Stimulated activated CD8-positive, alpha-beta memory T cell treated with anti-CD3 and anti-CD28 coated beads, Interleukin-7, amount 100 ng/mL, for 1 hour (primary cell): ENCODE data around the gene PITPNC1.
"Not testable (repeated sequence)": the region's sequence is repeated elsewhere in the genome, so short reads cannot be mapped to it uniquely, and the experiment has no call there.

Experiments
- DNase-seq, 2 donors: peaks; one replicate each; pipeline ENCODE4 v3.0.0-alpha.2; 2020; ENCODE audit warnings: low read depth in 2 of 2

The PITPNC1 gene

DNA sequence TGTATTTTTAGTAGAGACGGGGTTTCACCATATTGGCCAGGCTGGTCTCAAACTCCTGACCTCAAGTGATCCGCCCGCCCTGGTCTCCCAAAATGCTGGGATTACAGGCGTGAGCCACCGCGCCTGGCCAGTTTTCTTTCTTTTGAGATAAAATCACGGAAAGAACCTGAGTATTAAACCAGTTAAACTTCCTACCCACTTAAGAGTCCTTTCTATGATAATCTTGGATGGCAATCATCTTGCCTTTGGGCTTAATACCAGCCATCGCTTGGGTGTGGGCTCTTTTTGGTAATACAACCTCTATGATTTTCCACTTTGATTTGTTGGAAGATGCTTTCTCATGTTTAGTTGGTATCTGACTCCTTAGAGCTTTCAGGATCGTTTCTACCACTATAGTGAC lies 24.0 kb downstream of the PITPNC1 start:
- DNase-seq = no peak

GRCh38 chr17:67401598-67402504 lies 24.8 kb downstream of the PITPNC1 start:
- DNase-seq = no peak

GRCh38 chr17:67403065-67403464 lies 26.0 kb downstream of the PITPNC1 start:
- no peak for DNase-seq

DNA sequence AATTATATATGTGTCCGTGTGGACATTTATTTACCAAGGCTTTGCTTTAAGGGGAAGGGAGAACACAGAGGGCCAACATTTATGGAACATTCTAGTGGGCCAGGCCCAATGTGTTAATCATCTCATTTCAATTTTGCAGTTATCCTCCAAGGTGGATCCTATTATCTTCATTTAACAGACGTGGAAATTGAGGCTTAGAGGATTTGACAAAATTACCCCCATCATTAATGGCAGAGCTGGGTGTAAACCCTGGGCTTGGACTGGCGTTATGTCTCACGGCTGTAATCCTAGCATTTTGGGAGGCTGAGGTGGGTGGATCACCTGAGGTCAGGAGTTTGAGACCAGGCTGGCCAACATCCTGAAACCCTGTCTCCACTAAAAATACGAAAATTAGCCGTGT lies 26.4 kb downstream of the PITPNC1 start:
- DNase-seq = no peak

GRCh38 chr17:67408455-67408830 lies 31.4 kb downstream of the PITPNC1 start:
- not testable (repeated sequence) for DNase-seq

GRCh38 chr17:67411397-67411796 lies 34.3 kb downstream of the PITPNC1 start:
- no peak for DNase-seq

DNA sequence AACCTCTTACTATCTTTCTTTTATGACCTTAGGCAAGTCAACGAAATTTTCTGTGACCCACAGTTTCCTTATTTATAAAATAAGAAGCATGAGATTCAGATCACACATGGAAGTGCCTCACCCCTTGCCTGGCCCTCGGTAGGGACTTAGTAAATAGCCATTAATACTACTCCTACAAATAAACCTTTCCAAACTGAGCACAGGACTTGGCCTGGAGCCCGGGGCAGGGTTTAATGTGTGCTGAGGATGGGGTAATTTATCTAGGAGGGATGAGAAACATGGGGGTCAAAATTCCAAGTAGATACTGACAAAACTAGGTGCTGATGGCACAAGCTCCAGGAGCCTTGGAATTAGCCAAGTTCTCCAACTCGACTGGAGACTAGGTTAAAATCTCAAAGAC lies 35.0 kb downstream of the PITPNC1 start:
- no peak for DNase-seq

DNA sequence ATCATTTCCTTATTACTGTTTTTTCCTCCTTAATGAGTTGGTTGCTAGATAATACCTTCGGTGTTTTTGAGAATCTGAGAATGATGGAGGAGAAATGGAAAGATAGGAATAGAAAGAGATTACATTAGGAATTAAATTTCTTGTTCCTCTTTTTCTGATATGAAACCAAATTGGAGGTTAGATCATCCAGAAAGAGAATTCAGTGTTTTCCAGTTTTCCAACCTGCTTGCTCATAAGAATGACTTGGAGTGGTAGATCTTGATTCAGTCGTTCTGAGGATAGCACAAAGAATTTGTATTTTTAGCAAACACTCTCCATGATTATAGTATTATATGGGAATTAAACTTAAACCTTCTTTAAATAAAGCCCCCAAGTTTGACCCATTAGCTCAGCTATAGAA lies 35.9 kb downstream of the PITPNC1 start:
- no peak for DNase-seq

DNA sequence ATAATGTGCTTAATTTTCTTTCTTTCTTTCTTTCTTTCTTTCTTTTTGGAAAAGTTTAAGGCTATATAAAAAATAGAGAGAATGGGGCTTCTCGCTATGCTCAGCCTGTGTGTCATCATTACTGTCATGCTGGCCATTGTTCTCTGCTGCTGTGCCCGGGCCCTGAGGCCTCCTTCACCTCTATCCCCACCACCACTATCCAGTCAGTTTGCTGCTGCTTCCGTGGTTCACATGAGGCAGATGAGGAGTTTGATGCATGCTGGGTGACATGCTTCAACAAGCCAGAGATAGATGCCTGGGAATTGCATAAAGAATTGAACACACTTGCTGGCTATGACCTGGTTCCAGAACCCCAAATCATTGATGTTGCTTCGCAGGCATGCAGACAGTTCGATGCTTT lies 36.3 kb downstream of the PITPNC1 start:
- no peak for DNase-seq

DNA sequence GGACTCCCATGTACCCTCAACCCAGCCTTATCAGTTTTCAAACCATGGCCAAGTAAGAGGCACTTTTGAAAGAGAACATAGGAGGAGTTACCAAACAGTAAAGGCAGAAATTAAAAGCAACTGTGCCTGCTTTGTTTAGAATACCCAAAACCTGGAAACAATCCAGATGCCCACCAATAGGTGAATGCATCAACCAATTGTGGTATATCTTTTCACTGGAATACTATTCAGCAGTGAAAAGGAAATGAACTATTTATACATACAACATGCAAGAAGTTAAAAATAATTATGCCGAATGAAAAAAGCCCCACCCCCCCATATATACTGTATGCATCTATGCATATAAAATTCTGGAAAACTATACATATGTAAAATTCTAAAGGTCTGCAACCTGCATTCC lies 37.0 kb downstream of the PITPNC1 start:
- no peak for DNase-seq

- no peak for DNase-seq
These were observed 37.5 kb downstream of the PITPNC1 start for GRCh38 chr17:67414559-67414958.

DNA sequence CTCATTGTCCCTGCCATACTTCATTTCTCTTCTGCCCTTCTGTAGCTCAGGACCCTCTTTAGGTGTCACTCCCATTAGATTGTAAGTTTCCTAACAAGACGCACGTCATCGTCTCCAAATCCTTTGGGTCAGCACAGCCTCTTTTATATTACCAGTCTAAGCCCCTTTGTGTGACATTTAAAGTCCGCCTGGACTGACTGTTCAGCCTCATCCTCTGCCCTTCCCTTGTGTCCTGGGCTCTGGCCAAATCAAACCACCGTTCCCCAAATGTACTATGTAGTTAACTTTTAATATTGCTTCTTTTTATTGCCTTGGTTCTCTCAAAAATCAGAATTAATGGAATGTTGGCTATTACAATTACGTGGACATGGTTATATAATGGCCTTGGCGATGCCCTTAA lies 38.2 kb downstream of the PITPNC1 start:
- no peak for DNase-seq

DNA sequence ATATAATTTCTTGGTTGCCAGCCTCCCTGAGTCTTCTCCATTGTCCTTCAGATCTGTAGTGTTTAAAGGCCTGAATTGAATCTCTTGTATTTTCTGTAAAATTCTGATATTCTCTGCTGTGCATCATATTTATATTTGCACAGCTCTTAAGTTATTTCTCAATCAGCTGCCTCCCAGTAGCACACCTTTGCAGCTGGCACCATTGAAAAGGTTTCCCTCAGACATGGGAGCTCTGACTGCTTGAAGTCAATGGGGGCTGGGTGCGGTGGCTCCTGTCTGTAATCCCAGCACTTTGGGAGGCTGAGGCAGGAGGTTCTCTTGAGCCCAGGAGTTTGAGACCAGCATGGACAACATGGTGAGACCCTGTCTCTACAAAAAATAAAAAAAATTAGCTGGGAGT lies 40.4 kb downstream of the PITPNC1 start:
- DNase-seq = no peak

DNA sequence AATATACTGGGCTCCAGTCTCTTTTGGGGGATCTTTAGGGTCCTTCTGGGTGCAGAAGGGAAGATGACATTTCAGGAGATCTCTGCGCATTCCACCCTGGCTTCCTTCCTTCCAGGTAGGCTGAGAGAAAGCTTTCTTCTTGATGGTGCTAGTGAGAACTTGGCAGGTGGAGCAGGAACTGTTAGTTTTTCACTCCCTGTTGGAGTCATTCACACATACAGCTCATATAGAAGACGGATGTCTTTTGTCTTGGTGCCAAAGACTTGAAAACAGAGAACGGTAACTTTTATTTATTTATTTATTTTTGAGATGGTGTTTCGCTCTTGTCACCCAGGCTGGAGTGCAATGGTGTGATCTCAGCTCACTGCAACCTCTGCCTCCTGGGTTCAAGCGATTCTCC lies 43.9 kb downstream of the PITPNC1 start:
- DNase-seq = no peak

DNA sequence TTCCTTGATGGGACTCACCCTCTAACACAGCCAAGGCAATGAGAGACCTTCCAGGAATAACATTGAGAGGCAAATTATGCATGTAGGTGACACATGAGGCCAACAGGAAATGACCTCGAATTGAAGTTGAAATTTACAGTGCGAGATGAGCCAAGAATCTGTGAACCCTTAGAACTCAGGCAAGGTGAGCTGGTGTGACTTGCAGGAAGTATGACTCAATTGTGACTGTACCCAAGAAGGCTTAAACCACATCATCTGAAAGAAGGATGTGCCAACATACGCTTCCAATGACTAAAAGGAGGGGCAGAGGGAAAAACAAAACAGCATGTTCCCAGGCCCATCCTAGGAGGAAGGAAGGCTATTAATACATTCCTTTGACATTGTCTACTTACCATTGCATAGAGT lies 44.8 kb downstream of the PITPNC1 start:
- peak in 1 of 2 donors; percentile 32 for DNase-seq

DNA sequence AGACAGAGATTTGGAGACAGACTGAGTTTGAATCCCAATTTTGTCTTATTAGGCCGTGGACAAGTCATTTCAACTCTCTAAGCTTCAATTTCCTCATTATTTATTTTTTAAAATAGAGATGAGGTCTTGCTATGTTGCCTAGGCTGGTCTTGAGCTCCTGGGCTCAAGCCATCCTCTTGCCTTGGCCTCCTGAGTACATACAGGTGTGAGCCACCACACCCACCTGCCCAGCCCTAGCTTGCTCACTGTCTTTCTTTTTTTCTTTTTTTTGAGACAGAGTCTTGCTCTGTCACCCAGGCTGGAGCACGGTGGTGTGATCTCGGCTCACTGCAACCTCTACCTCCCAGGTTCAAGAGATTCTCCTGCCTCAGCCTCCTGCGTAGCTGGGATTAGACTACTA lies 45.2 kb downstream of the PITPNC1 start:
- DNase-seq = not testable (repeated sequence)

GRCh38 chr17:67422897-67423296 lies 45.8 kb downstream of the PITPNC1 start:
- DNase-seq = no peak

- DNase-seq = no peak
These were observed 48.6 kb downstream of the PITPNC1 start for GRCh38 chr17:67425571-67426160.

- no peak for DNase-seq
These were observed 50.3 kb downstream of the PITPNC1 start for GRCh38 chr17:67427424-67427823.

GRCh38 chr17:67430515-67430914 lies 53.4 kb downstream of the PITPNC1 start:
- not testable (repeated sequence) for DNase-seq

DNA sequence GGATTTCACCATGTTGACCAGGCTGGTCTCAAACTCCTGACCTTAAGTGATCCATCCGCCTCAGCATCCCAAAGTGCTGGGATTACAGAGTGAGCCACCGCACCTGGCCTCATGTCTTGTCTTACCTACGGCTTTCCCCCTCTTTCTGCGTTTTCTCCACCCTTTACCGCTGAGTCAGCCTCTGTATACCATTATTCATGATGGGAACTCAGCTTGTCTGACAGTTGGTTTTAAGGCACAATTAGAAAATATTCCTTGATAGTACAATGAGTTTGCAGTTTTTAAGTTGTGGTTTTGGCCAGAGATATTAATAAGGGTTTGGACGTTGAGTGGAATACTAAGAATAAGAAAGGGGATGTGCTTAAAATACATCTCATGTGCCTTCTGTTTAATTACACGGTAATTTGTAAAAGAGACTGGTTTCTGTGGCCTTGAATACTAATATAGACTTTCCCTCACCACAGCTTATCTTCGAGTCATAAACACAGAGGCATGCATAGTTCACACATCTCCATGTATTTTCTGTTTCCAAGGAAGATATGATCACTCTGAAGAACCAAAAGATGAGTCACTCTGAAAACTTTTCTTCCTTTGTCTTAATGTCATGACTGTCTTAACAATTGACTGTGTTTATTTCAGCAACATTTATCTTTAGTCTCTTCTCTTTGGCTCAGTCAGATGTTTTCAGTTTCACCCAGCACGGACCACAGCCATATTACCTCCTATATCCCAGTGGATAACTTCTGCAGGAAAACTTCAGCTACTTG lies 54.4 kb downstream of the PITPNC1 start:
- no peak for DNase-seq

DNA sequence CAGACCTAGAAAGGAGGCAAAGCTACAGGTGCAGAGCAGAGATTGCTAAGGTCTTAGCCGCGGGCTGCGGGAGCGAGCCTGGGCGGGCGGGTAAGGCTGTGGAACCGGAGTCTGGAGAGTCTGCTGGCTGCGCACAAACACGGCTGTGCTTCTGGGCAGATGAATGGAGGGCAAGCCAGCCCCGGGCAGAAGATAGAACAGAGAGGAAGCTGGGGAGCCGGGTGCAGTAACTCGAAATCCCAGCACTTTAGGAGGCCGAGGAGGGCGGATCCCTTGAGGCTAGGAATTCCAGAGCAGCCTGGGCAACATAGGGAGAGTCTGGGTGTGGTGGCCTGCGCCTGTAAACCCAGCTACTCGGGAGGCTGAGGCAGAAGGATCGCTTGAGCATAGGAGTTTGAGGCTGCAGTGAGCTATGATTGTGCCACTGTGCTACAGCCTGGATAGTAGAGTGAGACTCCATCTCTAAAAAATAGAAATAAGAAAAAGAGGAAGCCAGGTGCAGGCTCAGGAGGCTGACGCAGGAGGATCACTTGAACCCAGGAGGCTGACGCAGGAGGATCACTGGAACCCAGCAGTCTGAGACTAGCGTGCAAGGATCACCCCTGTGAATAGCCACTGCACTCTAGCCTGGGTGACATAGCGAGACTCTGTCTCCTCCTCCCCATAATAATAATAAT lies 56.3 kb downstream of the PITPNC1 start:
- no peak for DNase-seq
